Inferior parietal cortex (tissue), 1 donor: ENCODE data around the gene PLXNA1.

Experiments used
- DNase-seq: peaks from one replicate; pipeline ENCODE4 v3.0.0-alpha.2; 2016; ENCODE audit errors: extremely low spot score

Gene PLXNA1

GRCh38 chr3:126952983-126953660 is 29.8 kb upstream of the PLXNA1 start:
- DNase-seq = no peak

DNA sequence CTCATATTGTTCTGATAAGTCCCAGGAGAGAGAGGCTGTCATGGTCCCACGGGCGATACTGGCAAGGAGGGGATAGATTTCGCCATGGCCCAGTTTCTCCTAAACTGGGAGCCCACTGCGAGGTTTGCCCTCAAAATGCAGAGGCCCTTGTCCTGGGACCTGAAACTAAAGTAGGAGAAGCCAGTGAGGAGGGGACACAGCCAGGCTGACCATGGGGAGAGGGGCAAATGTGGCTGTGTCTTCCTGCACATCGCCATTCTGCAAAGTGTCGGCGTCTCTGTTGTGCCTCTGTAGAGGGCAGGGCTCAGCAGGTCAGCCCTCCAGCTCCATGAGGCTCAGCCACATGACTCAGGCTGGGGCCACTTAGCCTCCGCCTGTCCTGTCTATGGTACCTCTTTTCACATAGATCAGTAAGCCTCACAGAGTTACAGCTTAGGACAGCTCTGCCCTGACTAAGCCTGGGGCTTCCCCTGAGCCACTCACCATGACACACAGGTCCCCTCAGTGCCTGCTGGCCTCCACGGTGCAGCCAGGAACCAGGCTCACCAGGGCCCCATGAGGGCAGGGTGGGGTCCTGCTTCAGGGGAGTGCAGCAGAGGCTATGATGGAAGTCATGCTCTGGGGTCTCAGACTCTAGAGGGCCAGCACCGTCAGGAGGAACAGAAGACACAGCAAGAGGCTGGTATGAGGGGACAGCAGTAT is 28.6 kb upstream of the PLXNA1 start:
- DNase-seq = no peak

DNA sequence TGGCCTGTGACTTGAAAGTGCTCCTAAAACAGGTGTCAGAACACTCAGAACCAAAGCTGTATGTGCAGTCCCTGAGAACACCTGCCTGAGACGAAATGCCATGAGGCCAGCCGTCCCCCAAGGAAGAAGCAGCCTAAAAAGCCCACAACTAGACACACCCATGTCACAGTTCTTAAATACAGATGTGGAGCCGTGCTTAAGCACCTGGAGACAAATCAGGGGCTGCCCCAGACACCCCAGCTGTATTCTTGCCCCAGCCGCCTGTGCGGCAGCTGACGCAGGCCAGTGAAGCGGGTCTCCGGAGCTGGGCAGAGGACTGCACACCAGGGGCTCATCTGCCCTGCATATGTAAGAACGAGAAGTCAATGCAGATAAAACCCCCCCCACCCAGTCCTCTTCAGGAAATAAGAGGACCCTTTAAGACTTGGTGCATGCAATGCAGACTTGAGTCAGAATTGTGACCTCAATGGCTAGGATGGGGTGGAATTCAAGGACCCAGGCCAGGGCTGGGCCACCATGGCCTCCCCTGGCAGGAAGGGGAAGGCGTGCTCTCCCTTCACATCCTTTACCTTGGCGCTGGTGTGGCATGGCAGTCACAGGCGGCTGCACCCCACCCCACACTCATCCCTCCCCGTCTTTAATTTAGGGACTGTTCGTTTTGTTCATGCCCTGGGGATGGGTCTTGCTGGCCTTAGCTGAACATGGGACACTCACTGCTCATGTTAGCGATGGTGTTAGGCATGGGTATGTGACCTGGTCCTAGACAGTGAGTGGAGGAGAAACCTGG is 27.7 kb upstream of the PLXNA1 start:
- DNase-seq = no peak

GRCh38 chr3:126956361-126956760 is 26.6 kb upstream of the PLXNA1 start:
- no peak for DNase-seq

DNA sequence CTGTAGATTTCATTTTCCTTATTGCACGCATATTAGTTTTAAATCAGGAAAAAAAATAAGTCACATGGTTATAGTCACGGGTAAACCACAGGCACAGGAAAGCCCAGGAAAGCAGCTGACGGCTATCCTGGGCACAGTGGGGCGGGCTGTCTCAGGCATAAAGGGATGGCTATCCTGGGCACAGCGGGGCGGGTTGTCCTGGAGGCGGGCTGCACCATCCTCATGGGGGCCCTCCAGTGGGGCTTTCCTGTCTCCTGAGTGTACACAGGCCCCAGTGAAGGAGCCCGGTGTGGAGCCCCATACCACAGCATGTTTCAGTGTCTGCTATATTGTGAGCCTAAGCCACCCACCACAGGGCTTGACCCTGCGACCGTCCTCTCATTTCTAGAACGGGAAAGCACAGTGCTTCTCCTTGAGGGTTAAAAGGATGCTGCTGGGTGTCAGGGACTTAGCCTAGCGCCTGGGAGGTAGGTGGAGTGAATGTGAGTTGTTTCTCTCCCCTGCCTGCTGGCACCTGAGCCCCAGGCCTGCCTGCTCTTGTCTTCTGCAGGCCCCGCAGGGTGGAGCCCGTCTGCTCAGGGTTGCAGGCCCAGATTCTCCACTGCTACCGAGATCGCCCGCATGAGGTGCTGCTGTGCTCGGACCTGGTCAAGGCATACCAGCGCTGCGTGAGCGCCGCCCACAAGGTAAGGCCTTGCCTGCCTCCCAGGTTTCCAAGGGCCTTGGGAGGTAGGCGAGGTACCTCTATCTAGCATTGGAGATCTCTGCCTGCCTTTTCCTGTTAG is 25.9 kb upstream of the PLXNA1 start:
- DNase-seq = no peak

GRCh38 chr3:126957776-126958637 is 24.9 kb upstream of the PLXNA1 start:
- DNase-seq = no peak

DNA sequence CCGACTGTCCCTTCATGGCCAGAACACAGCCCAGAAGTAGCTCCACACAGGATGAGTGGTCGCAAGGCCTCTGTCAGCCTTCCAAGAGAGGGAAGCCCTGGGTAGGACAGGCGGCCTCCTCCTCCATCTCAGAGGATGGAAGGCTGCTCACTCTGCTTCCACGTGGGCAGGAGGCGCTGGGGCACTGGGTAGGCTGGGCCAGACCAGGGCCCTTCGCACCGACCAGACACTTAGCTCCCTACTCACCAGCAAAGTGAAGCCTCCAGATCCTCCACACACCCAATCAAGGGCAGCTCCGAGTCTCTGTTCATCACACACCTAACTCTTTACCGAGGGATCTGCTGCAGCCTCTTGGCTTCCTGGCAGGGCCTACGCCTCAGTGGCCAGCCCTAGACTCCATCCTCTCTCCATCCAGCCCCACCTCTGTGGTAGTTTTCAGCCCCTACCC is 24.3 kb upstream of the PLXNA1 start:
- no peak for DNase-seq

- DNase-seq = no peak
Measured at GRCh38 chr3:126959136-126959920, 23.6 kb upstream of the PLXNA1 start.

DNA sequence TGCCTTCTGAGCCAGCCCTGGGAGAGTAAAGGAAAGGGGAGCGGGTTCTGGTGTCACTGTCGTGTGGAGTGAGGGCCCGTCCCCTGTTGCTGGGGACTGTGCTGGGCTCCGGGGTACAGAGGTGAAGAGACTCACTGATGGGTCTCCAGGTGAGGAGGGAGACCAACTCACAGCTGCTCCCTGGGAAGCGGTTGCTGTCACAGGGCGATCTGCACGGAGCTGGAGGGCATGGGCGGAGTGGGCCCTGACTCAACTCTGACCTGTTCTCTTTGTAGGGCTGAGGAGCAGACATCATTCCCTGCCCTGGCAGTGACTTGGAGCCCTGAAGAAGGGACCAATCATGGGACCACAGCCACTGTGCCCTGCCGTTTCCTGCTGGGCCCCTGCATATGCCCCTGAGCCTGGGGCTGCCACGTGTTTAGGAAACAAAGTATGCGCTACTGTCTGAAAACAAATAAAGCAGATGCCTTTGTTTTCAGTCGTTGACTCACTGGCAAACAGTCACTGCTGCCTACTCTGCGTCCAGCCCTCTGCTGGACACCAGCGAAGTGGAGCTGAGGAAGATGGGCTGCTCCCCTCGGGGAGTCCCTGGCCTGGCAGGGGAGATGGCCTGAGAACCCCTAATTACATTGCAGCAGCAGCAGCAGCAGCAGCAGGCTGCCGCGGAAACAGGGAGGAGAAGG is 22.9 kb upstream of the PLXNA1 start:
- no peak for DNase-seq

DNA sequence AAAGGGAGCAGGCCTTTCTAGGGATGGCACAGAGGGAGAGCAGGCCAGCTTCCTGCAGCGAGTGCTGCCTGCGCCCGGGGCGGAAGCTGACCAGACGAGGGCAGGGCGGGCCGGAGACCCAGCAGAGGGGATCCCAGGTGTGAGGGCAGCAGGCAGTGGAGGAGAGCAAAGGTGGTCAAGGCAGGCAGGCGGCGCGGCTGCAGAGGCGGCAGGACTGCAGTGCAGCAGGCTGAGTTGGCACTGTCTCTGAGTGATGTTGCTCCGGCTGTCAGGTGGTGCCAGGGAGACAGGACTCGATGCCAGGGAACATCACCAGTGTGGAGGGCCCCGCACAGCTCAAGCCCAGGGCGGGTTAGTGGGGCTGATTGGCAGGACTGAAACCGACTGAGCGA is 22.3 kb upstream of the PLXNA1 start:
- DNase-seq = no peak

DNA sequence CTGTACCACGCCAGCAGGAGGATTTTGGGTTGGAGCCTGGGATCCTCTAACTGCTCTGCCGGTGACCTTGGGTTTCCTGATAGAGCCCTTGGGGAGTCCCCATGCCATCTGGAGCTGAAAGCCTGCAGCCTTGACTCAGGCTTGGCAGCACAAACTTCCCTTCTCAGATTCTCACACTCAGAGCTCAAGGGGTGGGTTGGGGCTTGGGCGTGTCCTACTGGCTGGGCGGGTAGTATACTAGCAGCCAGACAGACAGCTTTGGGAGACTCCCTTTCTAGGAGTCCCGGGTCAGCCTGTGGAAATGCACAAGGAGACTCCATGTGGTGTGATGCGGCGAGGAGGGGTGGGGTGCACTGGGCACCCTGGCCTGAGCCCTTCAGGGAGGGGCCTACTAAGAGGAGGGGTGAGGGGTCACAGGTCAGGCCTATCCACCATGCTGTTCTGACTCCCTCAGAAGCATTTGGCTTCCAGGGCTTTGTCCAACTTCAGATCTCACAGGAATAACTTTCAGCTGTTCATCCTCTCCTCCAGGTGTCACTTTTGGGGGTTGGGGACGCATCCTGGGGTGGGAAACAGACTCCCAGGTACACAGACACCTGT is 21.6 kb upstream of the PLXNA1 start:
- no peak for DNase-seq

DNA sequence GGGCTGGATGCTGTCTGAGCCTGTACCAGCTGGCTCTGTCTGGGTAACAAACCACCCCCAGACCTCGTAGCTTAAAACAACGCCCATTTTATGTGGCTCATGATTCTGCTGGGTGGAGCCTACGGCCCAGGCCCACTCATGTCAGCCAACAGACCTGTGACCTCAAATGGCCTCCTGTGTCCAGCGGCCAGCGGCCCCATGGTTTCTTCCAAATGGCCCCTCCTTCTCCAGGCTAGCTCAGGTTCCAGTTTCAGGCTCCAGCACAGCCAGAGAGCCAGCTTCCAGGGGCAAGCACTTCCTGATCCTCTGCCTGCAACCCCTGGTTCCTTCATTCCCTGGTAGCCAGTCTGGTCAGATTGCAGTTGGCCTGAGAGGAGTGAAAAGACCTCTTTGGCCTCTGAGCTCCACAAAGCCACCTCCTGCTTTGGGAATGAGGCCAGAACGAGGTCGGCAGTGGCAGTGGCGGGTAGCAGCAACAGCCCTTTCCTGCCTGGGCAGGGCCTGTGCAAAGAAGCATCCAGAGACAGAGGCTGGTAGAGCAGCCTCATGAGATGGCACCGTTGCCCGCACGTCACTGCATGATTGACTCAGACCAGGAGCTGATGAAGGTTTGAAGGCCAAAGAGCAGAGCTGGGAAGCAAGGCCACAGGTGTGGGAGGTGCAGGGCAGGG is 21.0 kb upstream of the PLXNA1 start:
- no peak for DNase-seq

DNA sequence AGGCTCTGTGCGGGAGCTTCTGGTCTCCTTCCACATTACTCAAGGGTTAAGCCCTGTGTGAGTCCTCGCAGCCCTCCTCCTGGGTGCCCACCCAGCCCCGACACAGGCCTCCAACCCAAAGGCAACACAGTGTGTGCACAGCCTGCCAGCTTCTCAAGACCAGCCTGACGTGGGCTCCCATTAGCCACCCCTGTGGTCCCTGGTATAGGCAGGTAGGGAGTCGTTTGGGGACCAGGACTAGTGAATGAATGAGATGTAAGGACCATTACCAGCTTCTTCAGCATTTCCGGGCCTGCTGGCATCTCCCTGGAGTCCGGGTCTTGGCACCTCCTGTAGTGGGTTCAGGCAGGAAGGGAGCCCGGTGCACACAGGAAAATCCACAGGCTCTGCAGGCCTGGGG is 20.2 kb upstream of the PLXNA1 start:
- no peak for DNase-seq

GRCh38 chr3:126963261-126964190 is 19.4 kb upstream of the PLXNA1 start:
- no peak for DNase-seq

- no peak for DNase-seq
Measured at GRCh38 chr3:126964261-126964660, 18.7 kb upstream of the PLXNA1 start.

GRCh38 chr3:126964950-126965349 is 18.0 kb upstream of the PLXNA1 start:
- no peak for DNase-seq

GRCh38 chr3:126965526-126966080 is 17.3 kb upstream of the PLXNA1 start:
- DNase-seq = no peak
